Breast epithelium (tissue), 4 donors: Measurements from ENCODE around the gene SNX1. TPM values are rescaled to one million over a fixed set of nuclear protein-coding genes. Genes with fewer than 3 reads are reported as not detected.

Experiments
- DNase-seq, 2 donors: peaks; one replicate each; pipeline ENCODE4 v3.0.0-alpha.2; 2019; ENCODE audit warnings: low spot score in 2 of 2
- H3K27ac ChIP-seq, 2 donors: fragments of 200-600 bp; sonication (generic) in 1 of 2; one replicate each; pipeline ENCODE4 v1.5.1; 2016 to 2019; ENCODE audit warnings: mild to moderate bottlenecking in 1 of 2
- H3K27me3 ChIP-seq, 2 donors: fragments of 200-600 bp; sonication (generic) in 1 of 2; one replicate each; pipeline versions ENCODE4 v1.5.1 to v1.6.0; 2017 to 2019; ENCODE audit warnings: control low read depth in 1 of 2, mild to moderate bottlenecking in 1 of 2
- H3K36me3 ChIP-seq: fragments of 200-600 bp; one replicate; pipeline ENCODE4 v1.5.1; 2019
- H3K4me1 ChIP-seq, 2 donors: fragments of 200-600 bp; sonication (generic); one replicate each; pipeline ENCODE4 v1.5.1; 2016 to 2019; ENCODE audit warnings: control low read depth in 1 of 2
- H3K4me3 ChIP-seq, 3 donors: fragments of 200-600 bp; sonication (generic); 1 replicate in 2 of 3; 2 replicates in 1 of 3; pipeline ENCODE4 v1.5.1; 2016 to 2019; ENCODE audit warnings: mild to moderate bottlenecking in 3 of 3, moderate library complexity in 2 of 3
- H3K9me3 ChIP-seq, 2 donors: fragments of 200-600 bp; sonication (generic) in 1 of 2; one replicate each; pipeline ENCODE4 v1.5.1; 2016 to 2019; ENCODE audit warnings: control low read depth in 1 of 2
- CTCF ChIP-seq, 3 donors: fragments of 450-650 bp; IDR thresholded peaks; one replicate each; pipeline ENCODE4 v1.5.1; 2016 to 2017; ENCODE audit warnings: antibody characterized with exemption in 3 of 3, mild to moderate bottlenecking in 3 of 3, moderate library complexity in 3 of 3
- POLR2A ChIP-seq: fragments of 450-650 bp; IDR thresholded peaks from one replicate; pipeline ENCODE4 v1.6.1; 2016; ENCODE audit warnings: antibody characterized with exemption, mild to moderate bottlenecking, moderate library complexity
- POLR2AphosphoS5 ChIP-seq, 3 donors: sonication (generic); formaldehyde crosslinking; IDR thresholded peaks; one replicate each; pipeline ENCODE4 v1.6.1; 2017; ENCODE audit warnings: antibody characterized with exemption in 3 of 3
- intact Hi-C: fragments of 100-400 bp; cut with DNase I; formaldehyde crosslinking; loops from one replicate; pipeline ENCODE4 v1.15.1; 2023; ENCODE audit warnings: low total_unique reads
- total RNA-seq, 3 donors: library from RNA; depleted of rRNA; stranded (reverse); fragments of >200 nt; gene quantifications; one replicate each; pipeline ENCODE4 v1.1.0, GENCODE V29; 2016

The SNX1 gene
- total RNA-seq, 3 donors from 2014 or later: 107 to 144 (median 125) TPM

GRCh38 chr15:64093627-64094417, 2.0 kb upstream of the SNX1 start, which contains the start of gene CIAO2A:
CIAO2A (minus strand) TSS chr15:64093838; CDS start chr15:64093768, 70 bp downstream.
- Histone ChIP-seq H3K36me3 (no peaks in the 10 kb centered on the region), H3K27ac (peak within 1 kb of the TSS; percentile 95 to 96), H3K9me3 (no peaks in the 10 kb centered on the region), H3K4me3 (peak within 1 kb of the TSS; percentile 68 to 88 (median 69)), H3K4me1 (peaks cover 9 to 21% of the 10 kb centered on the region in 2 donors), H3K27me3 (no peaks in the 10 kb centered on the region)
- intact Hi-C loops: no loop called here
- peak; percentile 75 to 86 (median 83) for TF ChIP-seq POLR2AphosphoS5 (IDR thresholded peaks at IDR 0.05)
- no peak for TF ChIP-seq POLR2A
- peak; percentile 90 to 95 for DNase-seq

GRCh38 chr15:64095431-64095794, 369 bp upstream of the SNX1 start:
- Histone ChIP-seq H3K4me3 (peak overlapping the region; percentile 90 to 97 (median 97)), H3K27me3 (no peaks in the 10 kb centered on the region), H3K36me3 (no peaks in the 10 kb centered on the region), H3K4me1 (peaks cover 9 to 21% of the 10 kb centered on the region in 2 donors), H3K27ac (peak overlapping the region; percentile 94 to 95), H3K9me3 (no peaks in the 10 kb centered on the region)
- no peak for DNase-seq
- intact Hi-C loops: no loop called here
- no peak for TF ChIP-seq POLR2AphosphoS5 (IDR thresholded peaks at IDR 0.05)
- no peak for TF ChIP-seq CTCF (IDR thresholded peaks at IDR 0.05)
- TF ChIP-seq POLR2A: no peak

- DNase-seq: no peak
- Histone ChIP-seq H3K4me3 (peak overlapping the region; percentile 90 to 97 (median 97)), H3K27ac (peak overlapping the region; percentile 94 to 95), H3K27me3 (no peaks in the 10 kb centered on the region), H3K4me1 (peaks cover 9 to 21% of the 10 kb centered on the region in 2 donors), H3K9me3 (no peaks in the 10 kb centered on the region), H3K36me3 (no peaks in the 10 kb centered on the region)
- TF ChIP-seq POLR2AphosphoS5 (IDR thresholded peaks at IDR 0.05): no peak
- no peak for TF ChIP-seq POLR2A
- TF ChIP-seq CTCF (IDR thresholded peaks at IDR 0.05): no peak
- intact Hi-C loops: no loop called here
Observed at GRCh38 chr15:64096668-64097384, 1.0 kb downstream of the SNX1 start.

GRCh38 chr15:64099379-64099778, 3.6 kb downstream of the SNX1 start:
- Histone ChIP-seq H3K4me1 (peaks cover 8 to 19% of the 10 kb centered on the region in 2 donors), H3K27me3 (no peaks in the 10 kb centered on the region), H3K9me3 (no peaks in the 10 kb centered on the region), H3K36me3 (no peaks in the 10 kb centered on the region), H3K4me3 (peak overlapping the region in 1 of 3 donors; percentile 10), H3K27ac (peak overlapping the region in 1 of 2 donors; percentile 10)
- intact Hi-C loops: no loop called here
- no peak for DNase-seq
- TF ChIP-seq POLR2AphosphoS5 (IDR thresholded peaks at IDR 0.05) (no peak), POLR2A (no peak), CTCF (IDR thresholded peaks at IDR 0.05) (no peak)

- Histone ChIP-seq H3K9me3 (no peaks in the 10 kb centered on the region), H3K36me3 (no peaks in the 10 kb centered on the region), H3K4me3 (no peak overlapping the region), H3K27ac (peak overlapping the region in 1 of 2 donors; percentile 40), H3K4me1 (peaks cover 7 to 18% of the 10 kb centered on the region in 2 donors), H3K27me3 (no peaks in the 10 kb centered on the region)
- intact Hi-C loops: no loop called here
- no peak for TF ChIP-seq POLR2AphosphoS5 (IDR thresholded peaks at IDR 0.05)
- TF ChIP-seq CTCF (IDR thresholded peaks at IDR 0.05): no peak
- no peak for TF ChIP-seq POLR2A
- DNase-seq: no peak
Observed at GRCh38 chr15:64100958-64101357, 5.2 kb downstream of the SNX1 start.
